Measurements from ENCODE around the gene CNRIP1.
"Not testable (repeated sequence)": the region's sequence is repeated elsewhere in the genome, so short reads cannot be mapped to it uniquely, and the experiment has no call there.

Gene CNRIP1

DNA sequence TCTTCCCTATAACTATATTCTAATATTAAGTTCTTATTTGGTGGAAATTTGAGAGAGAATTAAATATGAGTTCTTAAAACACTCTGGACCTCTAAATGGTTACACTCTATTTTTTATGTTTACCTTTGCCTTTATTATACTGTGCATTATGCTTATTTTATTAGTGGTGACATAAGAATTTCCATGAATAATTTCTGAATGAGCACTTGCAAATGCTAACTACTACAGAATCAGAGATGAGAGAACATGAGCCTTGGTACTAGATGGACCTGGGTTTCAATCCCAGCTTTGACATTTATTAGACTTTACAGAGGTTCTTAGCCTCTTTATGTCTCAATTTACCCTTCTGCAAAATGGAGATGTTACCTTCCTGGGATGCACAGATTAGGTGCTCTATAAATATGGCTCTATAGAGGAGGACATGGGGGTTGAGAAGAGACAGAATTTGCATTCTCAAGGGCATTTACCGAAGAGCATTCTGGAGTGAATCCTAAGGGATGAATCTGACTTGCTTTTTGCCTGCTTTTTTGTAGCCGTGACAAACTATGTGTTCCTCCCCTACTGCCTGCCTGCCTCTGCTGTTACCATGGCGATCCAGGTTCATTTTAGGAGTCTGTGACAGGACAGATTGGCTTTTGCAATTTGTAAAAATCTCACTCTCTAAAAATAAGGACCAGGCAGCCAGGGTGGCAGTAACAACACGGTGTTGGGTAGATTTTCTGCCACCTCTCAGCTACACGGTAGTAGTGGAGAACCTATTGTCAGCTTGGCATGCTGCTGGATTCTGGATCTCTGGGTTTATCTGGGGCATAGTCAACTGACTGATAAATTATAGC lies 20.7 kb upstream of the CNRIP1 start:
- DNase-seq (ENCODE audit: low read depth, low spot score) = no peak

DNA sequence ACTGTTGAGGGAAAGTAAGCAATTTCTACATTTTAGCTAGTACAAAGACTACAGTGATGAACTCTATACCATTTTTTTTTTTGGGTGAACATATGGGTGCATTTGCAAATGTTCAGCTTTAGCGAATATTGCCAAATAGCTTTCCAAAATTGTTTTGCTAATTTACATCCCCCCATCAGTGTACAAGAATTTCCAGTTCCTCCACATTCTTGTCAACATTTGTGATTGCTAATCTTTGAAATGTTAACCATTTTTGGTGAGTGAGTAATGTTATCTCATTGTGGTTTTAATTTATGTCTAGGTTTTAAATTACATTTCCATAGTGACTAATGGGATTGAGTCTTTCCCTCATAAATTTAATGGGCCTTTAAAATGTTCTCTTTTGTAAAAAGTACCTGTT lies 16.4 kb upstream of the CNRIP1 start:
- no peak for DNase-seq (ENCODE audit: low read depth, low spot score)

DNA sequence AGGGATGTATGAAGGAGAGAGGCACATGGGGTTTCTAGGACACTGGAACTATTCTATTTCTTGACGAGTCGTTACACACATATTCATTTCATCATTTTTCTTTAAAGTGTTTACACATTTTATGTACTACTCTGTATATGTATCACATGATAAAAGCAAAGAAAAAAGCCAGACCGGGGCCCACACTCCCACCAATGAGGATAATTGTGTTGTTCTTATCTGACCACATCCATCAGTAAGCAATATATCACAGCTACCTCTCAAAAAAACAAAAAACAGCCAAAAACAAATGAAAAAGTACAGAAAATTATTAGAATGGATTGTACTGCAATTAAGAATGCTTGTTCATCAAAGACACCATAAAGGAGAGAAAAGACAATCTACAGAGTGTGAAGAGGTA lies 14.2 kb upstream of the CNRIP1 start:
- DNase-seq (ENCODE audit: low read depth, low spot score) = no peak

DNA sequence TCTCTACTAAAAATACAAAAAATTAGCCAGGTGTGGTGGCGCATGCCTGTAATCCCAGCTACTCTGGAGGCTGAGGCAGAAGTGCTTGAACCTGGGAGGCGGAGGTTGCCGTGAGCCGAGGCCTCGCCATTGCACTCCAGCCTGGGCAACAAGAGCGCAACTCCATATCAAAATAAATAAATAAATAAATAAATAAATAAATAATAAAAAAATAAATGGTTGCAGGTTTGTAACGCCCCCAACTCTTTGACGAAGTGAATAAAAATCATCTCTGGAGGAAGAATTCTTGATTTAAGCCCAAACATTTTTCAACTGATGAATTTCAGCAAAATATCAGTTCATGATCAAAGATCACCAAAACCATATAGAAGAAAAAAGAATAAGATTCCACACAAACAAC lies 13.3 kb upstream of the CNRIP1 start:
- DNase-seq (ENCODE audit: low read depth, low spot score) = no peak

DNA sequence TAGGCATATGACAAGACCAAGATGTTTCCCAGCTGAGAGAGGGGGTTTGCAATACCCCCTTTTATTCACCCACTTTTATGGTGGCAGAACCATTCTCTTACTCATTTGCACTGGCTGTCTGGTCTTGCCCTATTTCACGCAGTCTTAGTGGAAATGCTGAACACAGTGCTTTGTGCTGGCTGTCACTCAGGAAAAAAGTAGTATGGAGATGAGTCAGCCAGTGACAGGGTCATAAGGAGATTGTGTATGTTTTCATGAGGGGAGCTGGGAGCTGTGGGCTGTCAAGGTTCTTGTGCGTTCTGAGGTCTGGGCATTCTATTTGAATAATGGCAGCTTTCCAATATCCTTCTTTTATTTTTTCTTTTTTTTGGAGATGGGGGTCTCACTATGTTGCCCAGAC lies 10.9 kb upstream of the CNRIP1 start:
- DNase-seq (ENCODE audit: low read depth, low spot score) = no peak

DNA sequence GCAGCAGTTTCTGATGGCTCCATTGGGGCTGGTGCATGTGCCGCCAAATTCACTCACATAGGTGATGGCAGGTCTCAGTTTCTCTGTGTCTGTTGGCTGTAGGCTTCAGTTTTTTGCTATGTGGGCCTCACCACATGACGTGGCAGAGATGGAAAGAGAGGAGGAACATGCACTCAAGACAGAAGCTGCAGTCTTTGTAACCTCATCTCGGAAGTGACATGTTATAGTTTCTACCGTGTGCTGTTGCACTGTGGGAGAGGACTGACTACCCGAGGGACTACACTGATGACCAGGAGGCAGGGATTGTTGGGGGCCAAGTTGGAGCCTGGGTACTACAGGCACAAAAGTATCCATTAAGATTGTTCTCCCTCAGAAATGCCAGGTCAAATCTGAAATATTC lies 9.2 kb upstream of the CNRIP1 start:
- no peak for DNase-seq (ENCODE audit: low read depth, low spot score)

DNA sequence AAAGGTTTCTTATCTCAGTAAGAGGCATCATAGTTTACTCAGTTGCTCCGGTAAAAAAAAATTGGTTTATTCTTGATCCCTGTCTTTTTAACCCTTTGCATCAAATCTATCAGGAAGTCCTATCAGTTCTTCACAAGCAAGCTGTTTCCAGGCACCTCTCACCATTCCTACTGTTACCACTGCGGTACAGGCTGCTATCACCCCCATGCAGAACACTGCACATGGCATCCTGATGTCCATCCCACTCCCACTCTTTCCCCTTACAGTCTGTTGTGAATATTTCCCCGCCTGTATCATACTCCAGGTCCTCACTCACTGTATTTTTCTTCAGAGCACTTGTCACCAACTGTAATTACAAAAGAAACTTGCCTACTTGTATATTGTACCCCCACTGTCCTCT lies 5.3 kb upstream of the CNRIP1 start:
- no peak for DNase-seq (ENCODE audit: low read depth, low spot score)

DNA sequence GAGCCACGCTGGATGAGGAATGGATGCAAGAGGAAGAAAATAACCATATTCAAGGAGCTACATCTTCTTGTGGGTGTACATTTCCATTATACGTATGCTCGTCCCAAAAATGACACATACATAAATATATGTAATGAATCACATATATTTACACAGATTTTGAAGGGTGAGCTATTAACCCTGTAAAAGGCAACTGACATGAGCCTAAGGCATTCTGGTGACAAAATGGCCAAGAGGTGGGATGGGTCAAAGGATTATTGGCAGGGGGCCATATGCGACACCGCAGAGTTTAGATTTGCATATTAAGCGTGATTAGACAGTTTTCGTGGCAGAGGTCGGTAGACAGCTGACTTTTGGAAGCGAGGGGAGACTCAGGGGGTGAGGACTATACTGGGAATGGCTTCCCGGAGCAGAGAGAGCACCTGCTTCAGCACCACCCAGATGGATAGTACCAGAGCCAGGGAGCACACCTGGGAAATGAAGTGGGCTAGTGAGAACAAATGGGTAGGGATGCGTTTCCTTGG lies 431 bp upstream of the CNRIP1 start:
- DNase-seq (ENCODE audit: low read depth, low spot score) = peak; percentile 35

DNA sequence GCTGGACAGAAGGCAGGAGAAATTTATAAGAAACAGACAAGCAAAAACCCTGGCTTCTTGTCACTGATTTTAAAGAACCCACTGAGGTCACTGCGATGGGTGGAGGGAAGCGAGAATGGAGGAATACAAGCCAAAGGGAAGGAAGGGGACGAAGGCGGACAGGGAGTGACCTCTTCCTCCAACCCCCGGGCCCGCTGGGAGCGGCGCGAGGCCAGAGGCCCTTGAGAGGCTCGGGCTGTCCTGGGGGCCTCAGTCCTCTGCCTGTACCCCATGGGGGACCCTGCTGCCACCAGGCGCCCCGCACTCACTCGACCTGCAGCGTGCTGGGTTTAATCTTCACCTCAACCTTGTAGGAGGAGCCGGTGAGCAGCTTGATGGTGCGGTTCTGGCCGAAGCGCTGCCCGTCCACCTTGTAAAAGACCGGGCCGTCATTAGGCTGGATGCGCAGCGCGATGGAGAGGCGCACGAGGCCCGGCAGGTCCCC lies 793 bp downstream of the CNRIP1 start:
- no peak for DNase-seq (ENCODE audit: low read depth, low spot score)

DNA sequence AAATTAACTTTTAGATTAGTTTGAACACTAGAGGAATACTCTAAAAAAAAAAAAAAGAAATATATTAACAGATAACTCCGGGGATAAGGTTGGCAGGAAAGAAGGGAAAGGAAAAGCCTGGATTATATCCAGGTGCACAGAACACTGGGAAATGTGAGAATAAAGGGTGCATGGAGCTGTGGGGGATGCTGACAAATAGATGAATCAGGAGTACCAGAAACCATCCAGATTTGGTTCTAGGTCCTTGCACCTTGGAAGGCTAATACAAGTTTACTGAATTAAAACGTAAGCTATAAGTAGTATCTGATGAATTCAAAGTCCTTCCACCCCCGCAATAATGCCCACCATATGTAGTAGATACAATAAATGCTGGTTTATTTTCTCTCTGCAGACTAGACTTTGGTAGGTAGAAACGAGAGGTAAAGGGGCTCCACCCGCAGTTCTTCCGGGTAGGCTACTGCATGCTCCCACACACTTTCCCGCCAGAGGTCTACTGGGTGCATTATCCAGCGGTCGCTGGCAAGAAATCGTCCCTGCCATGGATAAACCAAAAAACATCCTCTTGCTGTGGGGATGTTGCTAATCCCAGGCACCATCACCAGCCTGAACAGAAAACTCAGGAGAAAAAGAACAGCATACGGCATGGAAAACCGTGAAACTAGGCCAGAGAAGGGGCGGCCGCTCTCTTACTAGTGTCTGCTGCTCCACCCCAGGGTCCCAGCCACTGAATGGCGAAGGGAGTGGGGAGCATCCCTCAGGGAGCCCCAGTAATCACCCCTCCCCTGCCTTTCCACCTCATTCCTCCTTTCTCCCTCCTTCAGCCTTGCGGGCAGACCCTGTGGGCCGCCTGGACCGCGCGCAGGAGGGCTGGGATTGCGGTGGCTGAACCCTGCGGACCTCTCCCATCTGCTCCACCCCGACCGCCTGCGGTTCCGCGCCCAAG lies 1.5 kb downstream of the CNRIP1 start:
- peak; percentile 14 for DNase-seq (ENCODE audit: low read depth, low spot score)

DNA sequence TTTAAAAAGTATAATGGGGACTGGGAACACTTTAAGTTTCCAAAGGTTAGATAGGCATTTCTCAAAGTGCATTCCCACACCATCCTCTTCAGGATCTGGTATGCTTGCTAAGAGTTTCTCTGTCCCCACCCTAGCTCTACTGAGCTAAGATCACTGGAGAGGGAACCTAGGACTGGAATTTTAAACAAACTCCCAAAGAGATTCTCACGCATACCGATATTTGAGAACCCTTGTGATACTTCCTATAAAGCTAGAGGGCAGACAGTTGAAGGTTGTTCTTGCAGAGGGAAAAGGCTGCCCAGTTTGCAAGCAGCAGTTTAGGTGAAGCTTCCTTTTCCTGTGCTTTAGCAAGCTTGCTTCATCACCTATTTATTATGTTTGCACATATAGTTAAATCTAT lies 3.6 kb downstream of the CNRIP1 start:
- no peak for DNase-seq (ENCODE audit: low read depth, low spot score)

DNA sequence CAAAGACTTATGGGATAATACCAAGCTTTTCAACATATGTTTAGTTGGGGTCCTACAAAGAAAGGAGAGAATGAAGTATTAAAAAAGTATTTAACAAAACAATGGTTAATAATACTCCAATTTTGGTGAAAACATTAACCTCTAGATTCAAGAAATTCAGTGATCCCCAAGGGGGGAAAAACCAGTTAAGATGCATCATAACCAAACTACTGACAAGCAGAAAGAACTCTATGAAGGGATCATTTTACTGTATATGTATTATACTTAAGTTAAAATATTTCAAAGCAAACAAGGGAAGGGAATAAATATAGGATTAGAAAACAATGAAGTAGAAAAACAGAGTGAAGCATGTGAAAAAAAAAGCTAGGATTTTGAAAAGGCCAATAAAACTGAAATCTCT lies 8.7 kb downstream of the CNRIP1 start:
- no peak for DNase-seq (ENCODE audit: low read depth, low spot score)

DNA sequence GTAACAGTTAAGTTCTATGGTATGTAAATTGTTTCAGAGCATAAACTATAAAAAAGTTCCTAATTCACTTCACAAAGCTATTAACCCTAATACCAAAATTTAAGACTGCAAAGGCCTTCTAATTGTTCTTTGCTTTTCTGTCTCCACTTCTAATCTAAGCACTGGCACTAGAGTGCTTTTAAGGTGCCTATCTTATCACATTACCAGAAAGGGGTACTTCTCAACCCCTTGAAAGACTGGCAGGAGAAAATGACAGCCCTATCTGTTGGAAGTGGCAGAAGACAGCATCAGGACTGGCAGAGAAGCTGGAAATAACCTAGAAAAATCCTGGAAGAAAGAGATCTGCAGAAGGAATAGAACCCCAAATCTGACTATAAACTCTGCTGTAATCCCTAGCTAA lies 10.3 kb downstream of the CNRIP1 start:
- no peak for DNase-seq (ENCODE audit: low read depth, low spot score)

DNA sequence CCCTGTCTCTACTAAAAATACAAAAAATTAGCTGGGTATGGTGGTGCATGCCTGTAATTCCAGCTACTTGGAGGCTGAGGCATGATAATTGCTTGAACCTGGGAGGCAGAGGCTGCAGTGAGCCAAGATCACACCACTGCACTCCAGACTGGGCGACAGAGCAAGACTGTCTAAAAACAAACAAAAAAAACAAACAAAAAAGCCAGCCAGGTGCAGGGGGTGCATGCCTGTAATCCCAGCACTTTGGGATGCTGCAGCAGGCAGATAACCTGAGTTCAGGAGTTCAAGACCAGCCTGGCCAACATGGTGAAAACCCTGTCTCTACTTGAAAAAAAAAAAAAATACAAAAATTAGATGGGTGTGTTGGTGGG lies 15.9 kb downstream of the CNRIP1 start:
- DNase-seq (ENCODE audit: low read depth, low spot score) = not testable (repeated sequence)

DNA sequence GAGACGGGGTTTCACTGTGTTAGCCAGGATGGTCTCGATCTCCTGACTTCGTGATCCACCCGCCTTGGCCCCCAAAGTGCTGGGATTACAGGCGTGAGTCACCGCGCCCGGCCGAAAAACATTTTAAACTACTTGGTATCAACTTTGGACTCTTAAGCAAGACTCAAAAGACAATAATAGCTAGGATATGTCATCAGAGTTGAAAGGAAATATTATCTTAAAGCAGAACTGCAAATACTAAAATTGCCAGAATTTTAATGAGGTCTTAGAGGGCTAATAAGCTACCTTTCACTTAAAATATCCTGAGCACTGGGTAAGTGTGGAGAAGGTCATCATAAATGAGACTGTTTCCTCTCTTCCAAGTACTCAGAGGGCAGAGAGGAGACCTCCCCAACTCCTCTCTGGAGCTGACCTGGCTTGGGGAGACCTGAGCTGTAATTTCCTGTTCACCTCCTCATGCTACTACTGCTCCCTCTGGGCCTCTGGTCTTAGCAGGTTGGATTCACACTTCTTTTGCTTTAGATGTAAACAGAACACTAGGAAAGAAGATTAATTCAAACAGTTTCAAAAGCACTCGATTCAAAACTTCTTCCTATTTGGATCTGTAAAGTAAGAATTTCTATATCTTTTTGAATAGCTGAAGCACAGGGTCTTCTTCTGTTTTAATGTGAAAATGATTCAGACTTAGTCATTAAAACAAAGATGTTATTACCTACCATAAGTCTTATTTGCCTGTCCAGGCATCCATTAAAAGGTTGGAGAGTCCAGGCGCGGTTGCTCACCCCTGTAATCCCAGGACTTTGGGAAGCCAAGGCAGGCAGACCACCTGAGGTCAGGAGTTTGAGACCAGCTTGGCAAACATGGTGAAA lies 16.5 kb downstream of the CNRIP1 start:
- DNase-seq (ENCODE audit: low read depth, low spot score) = no peak

DNA sequence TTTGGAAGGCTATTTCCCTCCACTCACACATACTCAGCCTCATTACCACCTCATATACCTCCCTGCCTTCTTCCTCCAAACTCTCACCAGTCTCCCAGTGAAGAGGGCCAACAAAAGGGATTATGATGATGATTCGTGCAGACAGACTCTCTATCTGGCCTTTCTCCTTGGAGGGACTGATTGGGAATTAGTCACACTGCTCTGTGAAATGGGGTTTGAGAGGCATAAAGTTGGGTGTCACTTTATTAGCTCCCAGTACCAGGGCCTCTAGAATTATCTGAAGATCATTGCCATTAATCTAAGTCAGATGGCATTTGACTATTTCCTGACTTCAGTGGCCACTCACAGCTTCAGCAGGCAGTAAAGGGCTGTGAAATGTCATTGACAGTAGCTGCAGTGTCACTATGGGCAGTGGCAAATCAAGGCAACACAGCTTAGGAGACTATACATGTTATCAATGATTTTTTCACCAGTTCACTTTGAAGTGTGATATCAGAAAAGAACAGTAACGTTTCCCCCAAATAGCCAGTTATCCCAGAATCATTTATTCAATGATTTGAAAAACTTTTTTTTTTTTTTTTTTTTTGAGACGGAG lies 17.4 kb downstream of the CNRIP1 start:
- peak; percentile 5 for DNase-seq (ENCODE audit: low read depth, low spot score)

DNA sequence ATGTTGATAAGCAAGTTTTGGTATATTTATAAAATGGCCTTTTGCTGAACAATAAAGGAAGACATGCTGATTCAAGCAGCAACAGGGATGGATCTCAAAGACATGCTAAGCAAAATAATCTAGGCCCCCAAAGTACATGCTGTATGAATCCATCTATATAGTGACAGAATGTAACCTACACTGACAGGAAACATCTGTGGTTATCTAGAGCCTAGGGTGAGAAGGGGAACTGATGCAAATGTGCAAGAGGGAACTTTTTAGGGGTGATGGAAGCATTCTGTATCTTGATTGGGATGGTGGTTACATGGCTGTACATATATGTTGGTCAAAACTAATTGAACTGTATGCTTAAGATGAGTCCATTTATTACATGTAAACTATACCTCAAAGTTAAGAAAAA lies 24.2 kb downstream of the CNRIP1 start:
- DNase-seq (ENCODE audit: low read depth, low spot score) = no peak

DNA sequence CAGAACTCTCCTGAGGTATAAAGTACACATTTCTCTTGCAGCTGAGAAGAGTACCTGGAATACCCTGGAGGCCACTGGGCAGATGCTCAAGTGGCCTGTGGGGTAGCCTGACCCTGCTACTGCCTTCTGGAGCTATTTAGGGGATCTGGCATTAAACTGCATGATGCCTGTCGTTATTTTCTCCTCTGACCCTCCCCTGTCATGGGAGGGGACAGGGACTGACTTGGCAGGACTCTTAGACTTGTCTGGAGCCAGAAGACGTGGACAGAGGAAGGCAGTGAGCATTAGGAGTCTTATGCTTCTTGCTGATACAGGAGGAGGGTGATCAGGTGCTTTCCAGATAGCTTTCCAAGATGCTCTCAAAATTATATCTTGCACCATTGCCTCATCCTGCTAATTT lies 24.8 kb downstream of the CNRIP1 start:
- DNase-seq (ENCODE audit: low read depth, low spot score) = no peak

DNA sequence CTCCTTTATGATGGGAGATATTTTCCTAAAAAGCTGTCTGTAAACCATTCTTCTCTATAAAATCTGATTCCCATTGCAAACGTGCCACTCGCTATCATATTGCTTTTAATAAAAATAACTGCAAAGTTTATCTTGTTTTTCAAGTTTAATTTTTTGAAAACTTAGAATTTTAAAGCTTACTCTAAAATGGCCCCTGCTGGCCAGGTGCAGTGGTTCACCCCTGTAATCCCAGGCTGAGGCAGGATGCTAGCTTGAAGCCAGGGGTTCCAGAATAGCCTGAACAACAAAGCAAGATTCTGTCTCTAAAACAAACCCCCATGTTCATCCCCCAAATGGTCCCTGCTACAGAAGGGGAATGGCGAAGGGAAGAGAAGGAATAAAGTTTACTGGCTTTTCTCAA lies 25.6 kb downstream of the CNRIP1 start:
- DNase-seq (ENCODE audit: low read depth, low spot score) = no peak

DNA sequence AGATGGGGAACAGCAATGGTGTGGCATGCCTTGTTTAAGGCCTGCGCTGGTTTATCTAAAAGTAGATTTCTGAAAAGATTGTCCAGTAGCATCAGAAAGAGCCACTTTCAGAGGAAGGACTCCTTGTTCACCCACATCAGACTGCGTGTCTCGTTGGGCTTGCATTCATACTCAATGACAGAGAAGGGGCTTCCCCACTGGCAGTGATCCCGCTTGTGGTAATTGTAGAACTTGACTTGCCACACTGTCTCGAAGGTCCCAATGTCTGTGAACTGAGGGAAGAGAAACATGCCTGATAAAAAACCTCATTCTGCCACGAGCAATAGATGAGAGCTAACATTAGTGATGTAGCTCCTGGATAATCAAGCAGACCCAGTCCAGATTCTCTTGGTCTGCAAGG lies 26.0 kb downstream of the CNRIP1 start:
- DNase-seq (ENCODE audit: low read depth, low spot score) = no peak

DNA sequence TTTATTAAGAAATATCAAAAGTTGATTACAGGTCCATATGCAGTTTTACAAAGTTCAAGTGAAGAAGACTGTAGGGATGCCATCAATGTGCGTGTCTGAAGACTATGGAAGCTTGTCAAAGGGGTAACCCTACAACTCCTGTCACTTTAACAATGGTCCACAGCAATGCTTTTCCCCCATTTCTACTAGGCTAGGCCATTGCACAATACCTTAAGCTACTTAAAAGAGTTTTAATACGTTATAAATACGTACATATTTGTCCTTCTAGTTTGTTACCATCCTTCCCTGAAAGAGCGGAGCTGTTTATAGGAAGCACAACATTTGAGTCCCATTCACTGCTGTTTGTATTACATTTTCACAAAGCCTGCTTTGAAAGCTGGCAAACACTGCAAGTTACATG lies 26.7 kb downstream of the CNRIP1 start:
- DNase-seq (ENCODE audit: low read depth, low spot score) = no peak
